Activated CD4-positive, alpha-beta T cell treated with anti-CD3 and anti-CD28 coated beads, Interleukin-2, amount 50 U/mL, for 16 hours (primary cell): Measurements from ENCODE around the gene SETD3.

Experiments used
- DNase-seq: peaks from one replicate; pipeline ENCODE4 v3.0.0-alpha.2; 2020

SETD3 gene

GRCh38 chr14:99418242-99418641 lies 62.4 kb downstream of the SETD3 start:
- DNase-seq, result no peak

GRCh38 chr14:99416909-99417308 lies 63.8 kb downstream of the SETD3 start:
- DNase-seq, result no peak

GRCh38 chr14:99415496-99416281 lies 65.0 kb downstream of the SETD3 start:
- DNase-seq, result peak; percentile 84

- no peak for DNase-seq
Measured at GRCh38 chr14:99413911-99414310, 66.7 kb downstream of the SETD3 start.

GRCh38 chr14:99413172-99413571 lies 67.5 kb downstream of the SETD3 start:
- DNase-seq, result no peak

- peak; percentile 56 for DNase-seq
Measured at GRCh38 chr14:99412117-99413061, 68.3 kb downstream of the SETD3 start.

GRCh38 chr14:99410019-99410418 lies 70.6 kb downstream of the SETD3 start:
- no peak for DNase-seq

- DNase-seq, result no peak
Measured at GRCh38 chr14:99408971-99409289, 71.7 kb downstream of the SETD3 start.

- DNase-seq, result no peak
Measured at GRCh38 chr14:99408286-99408970, 72.2 kb downstream of the SETD3 start.

GRCh38 chr14:99407416-99407815 lies 73.2 kb downstream of the SETD3 start:
- no peak for DNase-seq

GRCh38 chr14:99402950-99403349 lies 77.7 kb downstream of the SETD3 start:
- DNase-seq, result no peak

- no peak for DNase-seq
Measured at GRCh38 chr14:99402285-99402648, 78.4 kb downstream of the SETD3 start.

GRCh38 chr14:99401621-99402284 lies 78.9 kb downstream of the SETD3 start:
- no peak for DNase-seq

- no peak for DNase-seq
Measured at GRCh38 chr14:99401211-99401610, 79.4 kb downstream of the SETD3 start.

GRCh38 chr14:99397698-99398097 lies 83.0 kb downstream of the SETD3 start:
- DNase-seq, result no peak

GRCh38 chr14:99395909-99396530 lies 84.6 kb downstream of the SETD3 start:
- DNase-seq, result peak; percentile 66

GRCh38 chr14:99394602-99395156 lies 86.0 kb downstream of the SETD3 start:
- no peak for DNase-seq

- DNase-seq, result peak; percentile 28
Measured at GRCh38 chr14:99393059-99393655, 87.5 kb downstream of the SETD3 start.

GRCh38 chr14:99391671-99392070 lies 89.0 kb downstream of the SETD3 start:
- DNase-seq, result no peak

- peak; percentile 30 for DNase-seq
Measured at GRCh38 chr14:99389174-99389826, 91.4 kb downstream of the SETD3 start.

GRCh38 chr14:99388286-99388685 lies 92.4 kb downstream of the SETD3 start:
- no peak for DNase-seq
